Measurements from ENCODE around the gene MACF1.
A peak's percentile ranks its signal among the peaks of the same experiment; 100 is the strongest.

The MACF1 gene

DNA sequence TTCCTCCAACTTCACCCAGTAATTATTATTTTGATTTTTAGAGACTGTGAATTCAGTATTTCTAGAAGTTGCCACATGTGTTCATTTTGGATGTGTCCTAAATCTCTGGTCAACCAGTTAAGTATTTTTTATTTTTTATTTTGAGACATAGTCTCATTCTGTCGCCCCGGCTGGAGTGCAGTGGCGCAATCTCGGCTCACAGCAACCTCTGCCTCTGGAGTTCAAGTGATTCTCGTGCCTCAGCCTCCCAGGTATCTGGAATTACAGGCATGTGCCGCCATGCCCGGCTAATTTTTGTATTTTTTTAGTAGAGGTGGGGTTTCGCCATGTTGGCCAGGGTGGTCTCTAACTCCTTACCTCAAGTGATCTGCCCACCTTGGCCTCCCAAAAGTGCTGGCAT lies 8.0 kb downstream of the MACF1 start:
- in situ Hi-C loops (cut with MboI; ENCODE audit: low pct_unique_long_range_greater_than_20kb, low sequenced_read_pairs, unreplicated experiment): no loop called here

DNA sequence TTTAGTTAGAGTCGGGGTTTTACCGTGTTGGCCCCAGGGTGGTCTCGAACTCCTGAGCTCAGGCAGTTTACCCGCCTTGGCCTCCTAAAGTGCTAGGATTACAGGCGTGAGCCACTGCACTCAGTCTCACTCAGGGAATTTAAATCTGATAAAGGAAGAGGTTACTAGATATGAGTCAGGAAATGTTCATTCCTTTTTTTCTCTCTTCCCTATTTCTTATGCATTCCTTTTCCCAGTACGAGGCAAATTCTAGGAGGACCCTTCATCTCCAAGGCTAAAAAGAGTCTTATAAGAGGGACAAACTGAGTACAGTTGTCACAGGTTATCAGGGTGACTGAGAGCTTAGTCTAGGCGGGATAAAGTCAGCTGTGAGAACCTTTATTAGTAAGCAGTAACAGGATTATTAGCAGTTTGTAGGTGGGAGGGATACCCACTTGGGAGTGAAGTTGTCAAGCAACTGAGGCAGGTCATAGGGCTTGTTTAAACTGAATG lies 9.1 kb downstream of the MACF1 start:
- DNase-seq (ENCODE audit: low spot score): no peak
- in situ Hi-C loops (cut with MboI; ENCODE audit: low pct_unique_long_range_greater_than_20kb, low sequenced_read_pairs, unreplicated experiment): no loop called here

More for the DNA sequence above, 8.0 kb downstream of the MACF1 start:
- no peak for DNase-seq (ENCODE audit: low spot score)
- TF ChIP-seq, protein P1, sequence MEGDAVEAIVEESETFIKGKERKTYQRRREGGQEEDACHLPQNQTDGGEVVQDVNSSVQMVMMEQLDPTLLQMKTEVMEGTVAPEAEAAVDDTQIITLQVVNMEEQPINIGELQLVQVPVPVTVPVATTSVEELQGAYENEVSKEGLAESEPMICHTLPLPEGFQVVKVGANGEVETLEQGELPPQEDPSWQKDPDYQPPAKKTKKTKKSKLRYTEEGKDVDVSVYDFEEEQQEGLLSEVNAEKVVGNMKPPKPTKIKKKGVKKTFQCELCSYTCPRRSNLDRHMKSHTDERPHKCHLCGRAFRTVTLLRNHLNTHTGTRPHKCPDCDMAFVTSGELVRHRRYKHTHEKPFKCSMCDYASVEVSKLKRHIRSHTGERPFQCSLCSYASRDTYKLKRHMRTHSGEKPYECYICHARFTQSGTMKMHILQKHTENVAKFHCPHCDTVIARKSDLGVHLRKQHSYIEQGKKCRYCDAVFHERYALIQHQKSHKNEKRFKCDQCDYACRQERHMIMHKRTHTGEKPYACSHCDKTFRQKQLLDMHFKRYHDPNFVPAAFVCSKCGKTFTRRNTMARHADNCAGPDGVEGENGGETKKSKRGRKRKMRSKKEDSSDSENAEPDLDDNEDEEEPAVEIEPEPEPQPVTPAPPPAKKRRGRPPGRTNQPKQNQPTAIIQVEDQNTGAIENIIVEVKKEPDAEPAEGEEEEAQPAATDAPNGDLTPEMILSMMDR (IDR thresholded peaks at IDR 0.05; ENCODE audit: extremely low read depth, insufficient read depth, missing control alignments): no peak

DNA sequence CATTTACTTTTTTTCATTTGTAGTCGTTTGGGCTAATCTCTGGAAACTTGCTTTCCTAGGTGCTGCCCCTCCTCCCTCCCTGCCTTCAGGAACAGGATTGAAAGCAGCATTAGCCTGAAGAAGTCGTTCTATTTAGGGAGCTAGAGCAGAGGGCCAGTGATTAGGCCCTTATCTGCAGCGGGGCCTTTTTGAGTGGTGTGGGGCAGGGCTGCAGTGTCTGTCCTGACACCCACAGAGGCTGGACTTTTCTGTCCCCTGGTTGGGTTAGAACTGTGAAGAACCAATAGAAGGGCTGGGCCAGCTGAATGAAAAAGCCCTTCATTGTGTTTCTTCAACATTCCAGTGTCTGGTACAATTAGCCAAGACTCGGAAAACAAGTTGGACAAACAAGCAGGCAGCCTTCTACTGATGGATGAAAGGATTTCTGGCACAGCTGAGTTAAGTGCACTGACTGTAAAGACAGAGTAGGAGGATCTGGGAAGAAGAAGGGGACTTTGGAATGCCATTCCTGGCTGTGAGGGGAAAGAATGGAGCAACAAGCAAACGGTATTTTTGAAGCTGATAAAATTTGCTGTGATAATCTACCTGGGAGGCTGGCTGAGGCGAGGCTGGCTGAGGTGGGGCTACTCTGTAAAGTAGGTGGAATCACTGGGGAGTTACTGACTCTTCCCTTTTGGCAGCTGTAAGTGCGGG lies 9.7 kb downstream of the MACF1 start:
- in situ Hi-C loops (cut with MboI; ENCODE audit: low pct_unique_long_range_greater_than_20kb, low sequenced_read_pairs, unreplicated experiment): no loop called here
- TF ChIP-seq, protein P1 (IDR thresholded peaks at IDR 0.05; ENCODE audit: extremely low read depth, insufficient read depth, missing control alignments): no peak
- no peak for DNase-seq (ENCODE audit: low spot score)

More for the DNA sequence above, 9.1 kb downstream of the MACF1 start:
- TF ChIP-seq, protein P1 (IDR thresholded peaks at IDR 0.05; ENCODE audit: extremely low read depth, insufficient read depth, missing control alignments): no peak

DNA sequence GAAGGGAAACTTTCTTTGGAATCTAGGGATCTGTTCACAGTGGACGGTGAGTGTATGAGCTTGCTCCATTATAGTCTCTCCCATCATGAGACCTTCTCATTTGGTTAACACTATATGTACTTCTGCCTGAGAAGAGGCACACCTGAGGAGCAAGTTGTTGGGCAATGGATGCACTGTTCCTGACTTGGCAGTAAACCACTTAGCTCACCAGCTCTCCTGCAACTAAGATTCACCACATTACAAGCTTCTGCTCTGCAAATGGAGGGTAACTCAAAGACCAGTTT lies 10.2 kb downstream of the MACF1 start:
- in situ Hi-C loops (cut with MboI; ENCODE audit: low pct_unique_long_range_greater_than_20kb, low sequenced_read_pairs, unreplicated experiment): no loop called here
- DNase-seq (ENCODE audit: low spot score): no peak

DNA sequence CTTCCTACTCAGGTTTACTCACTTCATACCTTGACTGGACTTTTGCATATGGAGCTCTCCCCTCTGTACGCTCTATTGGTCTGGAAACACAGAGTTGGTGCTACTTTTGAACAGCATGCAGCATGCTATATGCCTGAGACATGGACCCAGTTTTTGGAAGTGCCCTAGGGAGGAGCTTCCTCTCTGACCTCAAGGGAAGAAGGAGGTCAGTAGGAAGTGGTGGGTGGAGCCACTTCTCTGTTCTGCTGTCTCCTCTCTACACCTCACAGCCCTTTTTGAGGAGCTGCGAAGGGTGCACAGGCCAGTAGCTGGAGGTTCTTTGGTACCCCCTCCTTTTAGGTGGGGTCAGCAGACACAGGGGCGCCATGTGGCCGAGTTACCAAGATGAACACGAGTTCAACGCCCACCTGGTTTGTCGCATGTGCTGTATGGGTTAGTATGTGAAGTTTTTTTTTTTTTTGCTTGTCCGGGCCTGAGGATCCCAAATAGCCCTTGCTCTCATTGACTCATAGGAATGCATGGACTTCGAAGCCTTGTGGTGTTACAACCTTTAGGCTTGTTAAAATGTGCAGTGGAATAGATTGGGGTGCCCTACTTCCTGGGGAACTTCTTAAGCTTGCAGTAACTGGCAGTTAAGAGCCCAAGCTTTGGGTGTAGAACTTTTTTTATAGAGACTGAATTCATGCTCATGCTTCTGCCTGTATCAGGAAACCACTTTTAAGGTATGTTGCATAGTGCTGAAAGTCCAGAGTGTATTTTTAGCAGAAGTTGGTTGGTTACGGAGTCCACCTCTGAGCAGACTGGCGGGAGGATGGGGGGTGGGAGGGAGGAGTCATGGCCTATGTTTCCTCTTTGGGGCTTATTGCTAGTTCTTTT lies 10.7 kb downstream of the MACF1 start:
- in situ Hi-C loops (cut with MboI; ENCODE audit: low pct_unique_long_range_greater_than_20kb, low sequenced_read_pairs, unreplicated experiment): no loop called here
- TF ChIP-seq, protein P1 (IDR thresholded peaks at IDR 0.05; ENCODE audit: extremely low read depth, insufficient read depth, missing control alignments): no peak
- peak; percentile 76 for DNase-seq (ENCODE audit: low spot score)

More for the DNA sequence above, 10.2 kb downstream of the MACF1 start:
- TF ChIP-seq, protein P1 (IDR thresholded peaks at IDR 0.05; ENCODE audit: extremely low read depth, insufficient read depth, missing control alignments): no peak

DNA sequence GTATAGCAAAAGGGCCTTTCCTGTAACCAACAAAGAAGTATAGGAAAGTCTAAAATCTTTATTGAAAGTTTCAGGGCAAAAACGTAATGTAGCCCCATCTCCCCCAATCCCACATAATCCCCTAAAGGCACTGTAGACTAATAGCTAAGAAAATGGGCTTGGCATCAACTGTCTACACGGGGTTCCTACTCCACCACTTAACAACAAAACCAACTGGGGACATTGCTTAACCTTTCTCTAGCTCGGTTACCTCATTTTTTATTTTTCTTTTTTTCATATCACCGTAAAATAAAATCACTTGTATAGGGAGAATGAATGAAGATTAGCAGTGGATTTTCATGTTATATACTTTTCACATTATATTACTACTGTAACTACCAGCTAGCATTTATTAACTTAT lies 12.3 kb downstream of the MACF1 start:
- DNase-seq (ENCODE audit: low spot score): no peak
- TF ChIP-seq, protein P1 (IDR thresholded peaks at IDR 0.05; ENCODE audit: extremely low read depth, insufficient read depth, missing control alignments): no peak
- in situ Hi-C loops (cut with MboI; ENCODE audit: low pct_unique_long_range_greater_than_20kb, low sequenced_read_pairs, unreplicated experiment): no loop called here
